ENCODE data around the gene RDH5. TPM values are rescaled to one million over a fixed set of nuclear protein-coding genes. Genes with fewer than 3 reads are reported as not detected.
A peak's percentile ranks its signal among the peaks of the same experiment; 100 is the strongest.

RDH5 gene
- total and polyA plus RNA-seq, 2 of the 13 experiments (the other 11 are each of a cell fraction or from before 2014, with no cell fraction given), result 2.6 to 5.7 TPM

DNA sequence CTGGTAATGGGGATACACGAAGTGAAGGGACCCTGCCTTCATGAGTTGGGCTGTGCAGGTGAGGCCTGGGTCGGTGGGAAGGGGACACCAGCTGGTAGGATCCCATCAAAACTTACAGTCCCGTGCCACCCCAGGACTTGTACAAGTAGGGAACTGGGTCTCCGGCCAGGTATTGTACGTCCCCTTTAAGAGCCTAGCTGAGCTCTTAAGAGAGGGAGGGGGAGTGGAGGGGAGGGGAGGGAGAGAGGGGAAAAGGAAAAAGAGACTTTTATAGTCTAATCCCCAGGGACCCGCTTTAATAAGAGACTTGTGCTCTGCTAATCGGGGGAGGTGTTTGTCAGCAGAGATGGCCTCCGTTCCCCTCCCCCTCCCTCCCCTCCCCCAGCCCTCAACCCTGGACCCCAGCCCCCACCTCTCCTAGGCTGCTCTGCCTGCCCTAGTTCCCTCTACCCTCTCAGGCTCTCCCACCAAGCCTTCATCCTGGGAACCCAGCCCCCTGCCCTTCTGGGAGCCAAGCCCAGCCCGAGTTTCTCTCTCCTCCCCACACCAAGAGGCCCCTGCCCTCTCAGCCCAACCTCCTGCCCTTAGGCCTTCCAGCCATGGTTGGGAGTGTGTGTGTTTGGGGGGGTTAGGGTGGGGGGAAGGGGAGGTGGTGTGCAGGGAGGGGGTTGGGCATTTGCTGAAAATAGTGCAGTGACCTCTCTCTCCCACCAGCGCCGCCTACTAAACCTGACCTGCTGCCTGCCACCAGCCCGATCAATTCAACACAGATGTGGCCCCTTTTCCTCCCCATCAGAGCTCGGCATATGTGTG is 25.4 kb downstream of the RDH5 start:
- ChIA-PET CTCF (ENCODE audit: low intra/inter-chr PET ratio, low total read pairs) (no interaction called here), POLR2A (interaction anchor here (0.9 to 3.0 kb wide), 2 partner anchors 25 to 84 kb away, joined by 3 to 15 read pairs; partner anchors contain the start of genes DNAJC14 and RDH5)
- WGBS (ENCODE audit: low lambda C conversion rate), result 12% methylated on average over 11 of the region's 13 CpGs
- Histone ChIP-seq H3K27me3 (ENCODE audit: control insufficient read depth in 1 of 2, insufficient read depth in 2 of 2, low read length in 2 of 2) (peaks cover 0 to 12% of the 10 kb centered on the region in 2 experiments; a peak in 2 of 5 replicates), H3K27ac (ENCODE audit: extremely low read length, insufficient read depth, low read length) (no peak overlapping the region), H3K4me1 (ENCODE audit: insufficient read depth, low read length) (peaks cover 39% of the 10 kb centered on the region), H3K4me3 (replicated peaks in 1 of 3; ENCODE audit: insufficient read depth in 1 of 3, low read depth in 2 of 3, low read length in 3 of 3) (peak overlapping the region in 2 of 3 experiments; percentile 15 to 57; a peak in 2 of 6 replicates), H3K9me3 (ENCODE audit: low read length) (no peaks in the 10 kb centered on the region), H4K20me1 (ENCODE audit: insufficient read depth, low read length) (no peaks in the 10 kb centered on the region), H3K9ac (ENCODE audit: insufficient read depth, low read depth, low read length) (no peak overlapping the region), H2AFZ (ENCODE audit: low read length) (no peak overlapping the region), H3K36me3 (replicated peaks in 1 of 2; ENCODE audit: control insufficient read depth in 1 of 2, insufficient read depth in 2 of 2, low read length in 2 of 2) (no peaks in the 10 kb centered on the region), H3K79me2 (ENCODE audit: insufficient read depth, low read length) (no peaks in the 10 kb centered on the region), H3K4me2 (ENCODE audit: low read depth, low read length) (peak overlapping the region; percentile 98)
- in situ Hi-C loops (cut with HindIII; ENCODE audit: extremely low pct_ligation_motif_present, low pct_unique_long_range_greater_than_20kb), result no loop called here
- intact Hi-C loops (cut with micrococcal nuclease; ENCODE audit: unreplicated experiment), result no loop called here
- peak; percentile 36 for DNase-seq (ENCODE audit: low spot score)
- no TSS peak for BruUV-seq (replicated peaks)
- TF ChIP-seq IRF2 (CRISPR knock-in tag; IDR thresholded peaks at IDR 0.05) (no peak), ZNF605 (CRISPR knock-in tag; IDR thresholded peaks at IDR 0.05) (no peak), ZNF235 (CRISPR knock-in tag; IDR thresholded peaks at IDR 0.05; ENCODE audit: borderline replicate concordance) (no peak), MAZ (IDR thresholded peaks at IDR 0.05; ENCODE audit: borderline replicate concordance, low read depth, low read length) (no peak), MAZ (CRISPR knock-in tag; IDR thresholded peaks at IDR 0.05; ENCODE audit: low read depth) (0 out of 2 replicates have a peak, but pooled peaks have one; percentile 22), ZNF430 (CRISPR knock-in tag; IDR thresholded peaks at IDR 0.05) (no peak), ELF4 (CRISPR knock-in tag; IDR thresholded peaks at IDR 0.05; ENCODE audit: borderline replicate concordance) (no peak), HNRNPK (IDR thresholded peaks at IDR 0.05; ENCODE audit: low read depth, low read length, poor library complexity, severe bottlenecking) (peak; percentile 10)
- TF ChIP-seq, protein P1, sequence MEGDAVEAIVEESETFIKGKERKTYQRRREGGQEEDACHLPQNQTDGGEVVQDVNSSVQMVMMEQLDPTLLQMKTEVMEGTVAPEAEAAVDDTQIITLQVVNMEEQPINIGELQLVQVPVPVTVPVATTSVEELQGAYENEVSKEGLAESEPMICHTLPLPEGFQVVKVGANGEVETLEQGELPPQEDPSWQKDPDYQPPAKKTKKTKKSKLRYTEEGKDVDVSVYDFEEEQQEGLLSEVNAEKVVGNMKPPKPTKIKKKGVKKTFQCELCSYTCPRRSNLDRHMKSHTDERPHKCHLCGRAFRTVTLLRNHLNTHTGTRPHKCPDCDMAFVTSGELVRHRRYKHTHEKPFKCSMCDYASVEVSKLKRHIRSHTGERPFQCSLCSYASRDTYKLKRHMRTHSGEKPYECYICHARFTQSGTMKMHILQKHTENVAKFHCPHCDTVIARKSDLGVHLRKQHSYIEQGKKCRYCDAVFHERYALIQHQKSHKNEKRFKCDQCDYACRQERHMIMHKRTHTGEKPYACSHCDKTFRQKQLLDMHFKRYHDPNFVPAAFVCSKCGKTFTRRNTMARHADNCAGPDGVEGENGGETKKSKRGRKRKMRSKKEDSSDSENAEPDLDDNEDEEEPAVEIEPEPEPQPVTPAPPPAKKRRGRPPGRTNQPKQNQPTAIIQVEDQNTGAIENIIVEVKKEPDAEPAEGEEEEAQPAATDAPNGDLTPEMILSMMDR (CRISPR knock-in tag; IDR thresholded peaks at IDR 0.05), result peak; percentile 21; the same call in 1 of the 2 replicates
- TF ChIP-seq, protein P2, sequence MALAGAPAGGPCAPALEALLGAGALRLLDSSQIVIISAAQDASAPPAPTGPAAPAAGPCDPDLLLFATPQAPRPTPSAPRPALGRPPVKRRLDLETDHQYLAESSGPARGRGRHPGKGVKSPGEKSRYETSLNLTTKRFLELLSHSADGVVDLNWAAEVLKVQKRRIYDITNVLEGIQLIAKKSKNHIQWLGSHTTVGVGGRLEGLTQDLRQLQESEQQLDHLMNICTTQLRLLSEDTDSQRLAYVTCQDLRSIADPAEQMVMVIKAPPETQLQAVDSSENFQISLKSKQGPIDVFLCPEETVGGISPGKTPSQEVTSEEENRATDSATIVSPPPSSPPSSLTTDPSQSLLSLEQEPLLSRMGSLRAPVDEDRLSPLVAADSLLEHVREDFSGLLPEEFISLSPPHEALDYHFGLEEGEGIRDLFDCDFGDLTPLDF (CRISPR knock-in tag; IDR thresholded peaks at IDR 0.05), result no peak
- TF ChIP-seq, protein P3, sequence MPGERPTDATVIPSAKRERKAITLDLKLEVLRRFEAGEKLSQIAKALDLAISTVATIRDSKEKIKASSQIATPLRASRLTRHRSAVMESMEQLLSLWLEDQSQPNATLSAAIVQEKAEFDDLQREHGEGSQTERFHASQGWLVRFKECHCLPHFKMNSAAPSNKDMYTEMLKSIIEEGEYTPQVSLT (CRISPR knock-in tag; IDR thresholded peaks at IDR 0.05; ENCODE audit: borderline replicate concordance, low read depth), result no peak
- TF ChIP-seq, protein P4, sequence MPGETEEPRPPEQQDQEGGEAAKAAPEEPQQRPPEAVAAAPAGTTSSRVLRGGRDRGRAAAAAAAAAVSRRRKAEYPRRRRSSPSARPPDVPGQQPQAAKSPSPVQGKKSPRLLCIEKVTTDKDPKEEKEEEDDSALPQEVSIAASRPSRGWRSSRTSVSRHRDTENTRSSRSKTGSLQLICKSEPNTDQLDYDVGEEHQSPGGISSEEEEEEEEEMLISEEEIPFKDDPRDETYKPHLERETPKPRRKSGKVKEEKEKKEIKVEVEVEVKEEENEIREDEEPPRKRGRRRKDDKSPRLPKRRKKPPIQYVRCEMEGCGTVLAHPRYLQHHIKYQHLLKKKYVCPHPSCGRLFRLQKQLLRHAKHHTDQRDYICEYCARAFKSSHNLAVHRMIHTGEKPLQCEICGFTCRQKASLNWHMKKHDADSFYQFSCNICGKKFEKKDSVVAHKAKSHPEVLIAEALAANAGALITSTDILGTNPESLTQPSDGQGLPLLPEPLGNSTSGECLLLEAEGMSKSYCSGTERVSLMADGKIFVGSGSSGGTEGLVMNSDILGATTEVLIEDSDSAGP (CRISPR knock-in tag; IDR thresholded peaks at IDR 0.05; ENCODE audit: borderline replicate concordance), result peak; percentile 88
- TF ChIP-seq, protein P5, sequence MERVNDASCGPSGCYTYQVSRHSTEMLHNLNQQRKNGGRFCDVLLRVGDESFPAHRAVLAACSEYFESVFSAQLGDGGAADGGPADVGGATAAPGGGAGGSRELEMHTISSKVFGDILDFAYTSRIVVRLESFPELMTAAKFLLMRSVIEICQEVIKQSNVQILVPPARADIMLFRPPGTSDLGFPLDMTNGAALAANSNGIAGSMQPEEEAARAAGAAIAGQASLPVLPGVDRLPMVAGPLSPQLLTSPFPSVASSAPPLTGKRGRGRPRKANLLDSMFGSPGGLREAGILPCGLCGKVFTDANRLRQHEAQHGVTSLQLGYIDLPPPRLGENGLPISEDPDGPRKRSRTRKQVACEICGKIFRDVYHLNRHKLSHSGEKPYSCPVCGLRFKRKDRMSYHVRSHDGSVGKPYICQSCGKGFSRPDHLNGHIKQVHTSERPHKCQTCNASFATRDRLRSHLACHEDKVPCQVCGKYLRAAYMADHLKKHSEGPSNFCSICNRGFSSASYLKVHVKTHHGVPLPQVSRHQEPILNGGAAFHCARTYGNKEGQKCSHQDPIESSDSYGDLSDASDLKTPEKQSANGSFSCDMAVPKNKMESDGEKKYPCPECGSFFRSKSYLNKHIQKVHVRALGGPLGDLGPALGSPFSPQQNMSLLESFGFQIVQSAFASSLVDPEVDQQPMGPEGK (CRISPR knock-in tag; IDR thresholded peaks at IDR 0.05), result peak; percentile 45; the same call in 1 of the 2 replicates
- no peak for FAIRE-seq
- ATAC-seq, result peak; percentile 55
